ENCODE results near the gene SLC25A12.

Gene SLC25A12

GRCh38 chr2:171852366-171852888 is 41.6 kb downstream of the SLC25A12 start:
- Histone ChIP-seq H3K4me1 (ENCODE audit: insufficient read depth, low read length) (no peaks in the 10 kb centered on the region), H3K9ac (ENCODE audit: low read depth, low read length) (no peak overlapping the region), H3K9me3 (ENCODE audit: insufficient read depth, low read length, severe bottlenecking) (no peaks in the 10 kb centered on the region), H3K27me3 (ENCODE audit: insufficient read depth, low read length, poor library complexity) (no peaks in the 10 kb centered on the region), H3K4me2 (ENCODE audit: insufficient read depth, low read length) (no peak overlapping the region), H3K4me3 (ENCODE audit: low read depth in 1 of 2, low read length in 2 of 2) (no peak overlapping the region), H3K36me3 (ENCODE audit: insufficient read depth, low read length) (peaks cover 37% of the 10 kb centered on the region), H3K27ac (ENCODE audit: low read length) (no peak overlapping the region), H3K79me2 (ENCODE audit: insufficient read depth, low read length) (no peaks in the 10 kb centered on the region), H2AFZ (ENCODE audit: low read depth, low read length) (no peak overlapping the region), H4K20me1 (ENCODE audit: insufficient read depth, low read length) (no peaks in the 10 kb centered on the region)
- DNase-seq (no peak), ATAC-seq (ENCODE audit: insufficient read depth, low read depth) (no peak)
- TF ChIP-seq, protein P1, sequence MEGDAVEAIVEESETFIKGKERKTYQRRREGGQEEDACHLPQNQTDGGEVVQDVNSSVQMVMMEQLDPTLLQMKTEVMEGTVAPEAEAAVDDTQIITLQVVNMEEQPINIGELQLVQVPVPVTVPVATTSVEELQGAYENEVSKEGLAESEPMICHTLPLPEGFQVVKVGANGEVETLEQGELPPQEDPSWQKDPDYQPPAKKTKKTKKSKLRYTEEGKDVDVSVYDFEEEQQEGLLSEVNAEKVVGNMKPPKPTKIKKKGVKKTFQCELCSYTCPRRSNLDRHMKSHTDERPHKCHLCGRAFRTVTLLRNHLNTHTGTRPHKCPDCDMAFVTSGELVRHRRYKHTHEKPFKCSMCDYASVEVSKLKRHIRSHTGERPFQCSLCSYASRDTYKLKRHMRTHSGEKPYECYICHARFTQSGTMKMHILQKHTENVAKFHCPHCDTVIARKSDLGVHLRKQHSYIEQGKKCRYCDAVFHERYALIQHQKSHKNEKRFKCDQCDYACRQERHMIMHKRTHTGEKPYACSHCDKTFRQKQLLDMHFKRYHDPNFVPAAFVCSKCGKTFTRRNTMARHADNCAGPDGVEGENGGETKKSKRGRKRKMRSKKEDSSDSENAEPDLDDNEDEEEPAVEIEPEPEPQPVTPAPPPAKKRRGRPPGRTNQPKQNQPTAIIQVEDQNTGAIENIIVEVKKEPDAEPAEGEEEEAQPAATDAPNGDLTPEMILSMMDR (IDR thresholded peaks at IDR 0.05; ENCODE audit: borderline replicate concordance, extremely low read depth, low read length, poor library complexity, severe bottlenecking) = no peak
- no peak for TF ChIP-seq EZH2 (IDR thresholded peaks at IDR 0.05; ENCODE audit: borderline replicate concordance, low read depth, low read length, severe bottlenecking)

GRCh38 chr2:171847627-171848026 is 46.4 kb downstream of the SLC25A12 start:
- H3K4me3 ChIP-seq (ENCODE audit: low read depth in 1 of 2, low read length in 2 of 2) = no peak overlapping the region
- no peak for DNase-seq

GRCh38 chr2:171846894-171847293 is 47.1 kb downstream of the SLC25A12 start:
- H3K79me2 ChIP-seq (ENCODE audit: insufficient read depth, low read length) = no peaks in the 10 kb centered on the region
- ATAC-seq (ENCODE audit: insufficient read depth, low read depth) = no peak
- no peak overlapping the region for H3K9ac ChIP-seq (ENCODE audit: low read depth, low read length)

More at GRCh38 chr2:171847627-171848026, 46.4 kb downstream of the SLC25A12 start:
- Histone ChIP-seq H3K9ac (ENCODE audit: low read depth, low read length) (no peak overlapping the region), H3K4me2 (ENCODE audit: insufficient read depth, low read length) (no peak overlapping the region), H4K20me1 (ENCODE audit: insufficient read depth, low read length) (no peaks in the 10 kb centered on the region), H3K36me3 (ENCODE audit: insufficient read depth, low read length) (peaks cover 14% of the 10 kb centered on the region; the same call in 1 of the 2 replicates), H3K4me1 (ENCODE audit: insufficient read depth, low read length) (no peaks in the 10 kb centered on the region), H3K27me3 (ENCODE audit: insufficient read depth, low read length, poor library complexity) (no peaks in the 10 kb centered on the region), H3K9me3 (ENCODE audit: insufficient read depth, low read length, severe bottlenecking) (no peaks in the 10 kb centered on the region), H3K79me2 (ENCODE audit: insufficient read depth, low read length) (no peaks in the 10 kb centered on the region), H3K27ac (ENCODE audit: low read length) (no peak overlapping the region), H2AFZ (ENCODE audit: low read depth, low read length) (no peak overlapping the region)
- no peak for ATAC-seq (ENCODE audit: insufficient read depth, low read depth)
- no peak for TF ChIP-seq EZH2 (IDR thresholded peaks at IDR 0.05; ENCODE audit: borderline replicate concordance, low read depth, low read length, severe bottlenecking)
- TF ChIP-seq, protein P1 (IDR thresholded peaks at IDR 0.05; ENCODE audit: borderline replicate concordance, extremely low read depth, low read length, poor library complexity, severe bottlenecking) = no peak

More at GRCh38 chr2:171846894-171847293, 47.1 kb downstream of the SLC25A12 start:
- H2AFZ ChIP-seq (ENCODE audit: low read depth, low read length) = no peak overlapping the region
- H3K27ac ChIP-seq (ENCODE audit: low read length) = no peak overlapping the region
- no peak overlapping the region for H3K4me2 ChIP-seq (ENCODE audit: insufficient read depth, low read length)
- H4K20me1 ChIP-seq (ENCODE audit: insufficient read depth, low read length) = no peaks in the 10 kb centered on the region
- no peaks in the 10 kb centered on the region for H3K4me1 ChIP-seq (ENCODE audit: insufficient read depth, low read length)
- no peaks in the 10 kb centered on the region for H3K27me3 ChIP-seq (ENCODE audit: insufficient read depth, low read length, poor library complexity)
- H3K9me3 ChIP-seq (ENCODE audit: insufficient read depth, low read length, severe bottlenecking) = no peaks in the 10 kb centered on the region
- peaks cover 12% of the 10 kb centered on the region; the same call in 1 of the 2 replicates for H3K36me3 ChIP-seq (ENCODE audit: insufficient read depth, low read length)
- no peak for TF ChIP-seq EZH2 (IDR thresholded peaks at IDR 0.05; ENCODE audit: borderline replicate concordance, low read depth, low read length, severe bottlenecking)
- TF ChIP-seq, protein P1 (IDR thresholded peaks at IDR 0.05; ENCODE audit: borderline replicate concordance, extremely low read depth, low read length, poor library complexity, severe bottlenecking) = no peak
- no peak overlapping the region for H3K4me3 ChIP-seq (ENCODE audit: low read depth in 1 of 2, low read length in 2 of 2)
- DNase-seq = no peak

All from DND-41 (cell line).